Measurements from ENCODE around the gene LMCD1. TPM values are rescaled to one million over a fixed set of nuclear protein-coding genes. Genes with fewer than 3 reads are reported as not detected.

The LMCD1 gene
- total RNA-seq, 2 experiments from 2014 or later, result 0.47 TPM; not detected in 1

DNA sequence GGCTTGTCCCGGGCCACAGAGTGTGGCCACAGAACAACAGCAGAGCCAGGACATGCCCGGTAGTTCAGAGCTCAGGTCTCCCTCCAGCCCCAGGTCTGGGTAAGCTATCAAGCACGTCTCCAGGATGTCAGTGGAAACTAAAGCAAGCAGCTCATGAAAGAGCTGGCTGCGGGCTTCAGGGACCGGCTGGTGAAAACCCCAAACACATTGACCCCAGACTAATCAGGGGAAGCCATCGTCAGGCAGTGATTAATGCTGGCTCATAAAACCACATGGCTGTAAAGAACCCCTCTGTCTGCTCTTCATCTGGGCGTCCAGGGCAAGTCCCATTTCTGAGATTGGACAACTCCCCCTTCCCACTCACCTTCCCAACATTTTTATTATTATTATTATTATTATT is 37.8 kb downstream of the LMCD1 start:
- no peak overlapping the region for H2AFZ ChIP-seq (ENCODE audit: low read length)
- TF ChIP-seq, protein P1, sequence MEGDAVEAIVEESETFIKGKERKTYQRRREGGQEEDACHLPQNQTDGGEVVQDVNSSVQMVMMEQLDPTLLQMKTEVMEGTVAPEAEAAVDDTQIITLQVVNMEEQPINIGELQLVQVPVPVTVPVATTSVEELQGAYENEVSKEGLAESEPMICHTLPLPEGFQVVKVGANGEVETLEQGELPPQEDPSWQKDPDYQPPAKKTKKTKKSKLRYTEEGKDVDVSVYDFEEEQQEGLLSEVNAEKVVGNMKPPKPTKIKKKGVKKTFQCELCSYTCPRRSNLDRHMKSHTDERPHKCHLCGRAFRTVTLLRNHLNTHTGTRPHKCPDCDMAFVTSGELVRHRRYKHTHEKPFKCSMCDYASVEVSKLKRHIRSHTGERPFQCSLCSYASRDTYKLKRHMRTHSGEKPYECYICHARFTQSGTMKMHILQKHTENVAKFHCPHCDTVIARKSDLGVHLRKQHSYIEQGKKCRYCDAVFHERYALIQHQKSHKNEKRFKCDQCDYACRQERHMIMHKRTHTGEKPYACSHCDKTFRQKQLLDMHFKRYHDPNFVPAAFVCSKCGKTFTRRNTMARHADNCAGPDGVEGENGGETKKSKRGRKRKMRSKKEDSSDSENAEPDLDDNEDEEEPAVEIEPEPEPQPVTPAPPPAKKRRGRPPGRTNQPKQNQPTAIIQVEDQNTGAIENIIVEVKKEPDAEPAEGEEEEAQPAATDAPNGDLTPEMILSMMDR (conservative IDR thresholded peaks at IDR 0.05; ENCODE audit: low read length), result no peak
- TF ChIP-seq EZH2phosphoT487 (IDR thresholded peaks at IDR 0.05; ENCODE audit: borderline replicate concordance, low read depth, low read length), result no peak
- intact Hi-C loops (cut with micrococcal nuclease; ENCODE audit: unreplicated experiment), result no loop called here
- ChIA-PET POLR2A (interaction anchor here (0.6 kb wide), 1 partner anchor 1529 kb away, joined by 4 read pairs; no protein-coding TSS in a partner anchor), CTCF (ENCODE audit: unreplicated experiment) (no interaction called here)
- no peaks in the 10 kb centered on the region for H3K4me1 ChIP-seq (ENCODE audit: insufficient read depth, low read length, poor library complexity, severe bottlenecking)
- no peaks in the 10 kb centered on the region for H3K36me3 ChIP-seq (ENCODE audit: insufficient read depth, low read length)
- no peak overlapping the region for H3K27ac ChIP-seq (ENCODE audit: low read depth, low read length, poor library complexity, severe bottlenecking)
- BruUV-seq (replicated peaks), result no TSS peak
- H3K79me2 ChIP-seq (ENCODE audit: insufficient read depth, low read depth, low read length), result no peaks in the 10 kb centered on the region
- H3K9me3 ChIP-seq (ENCODE audit: low read length), result no peaks in the 10 kb centered on the region
- no peaks in the 10 kb centered on the region for H4K20me1 ChIP-seq (ENCODE audit: insufficient read depth, low read length)
- no peaks in the 10 kb centered on the region for H3K9me2 ChIP-seq (ENCODE audit: insufficient read depth, low read length)
- H3K4me3 ChIP-seq (ENCODE audit: low read depth, low read length, poor library complexity, severe bottlenecking), result no peak overlapping the region
- no peak overlapping the region for H3K4me2 ChIP-seq (ENCODE audit: low read length)
- DNase-seq (ENCODE audit: low spot score), result no peak

DNA sequence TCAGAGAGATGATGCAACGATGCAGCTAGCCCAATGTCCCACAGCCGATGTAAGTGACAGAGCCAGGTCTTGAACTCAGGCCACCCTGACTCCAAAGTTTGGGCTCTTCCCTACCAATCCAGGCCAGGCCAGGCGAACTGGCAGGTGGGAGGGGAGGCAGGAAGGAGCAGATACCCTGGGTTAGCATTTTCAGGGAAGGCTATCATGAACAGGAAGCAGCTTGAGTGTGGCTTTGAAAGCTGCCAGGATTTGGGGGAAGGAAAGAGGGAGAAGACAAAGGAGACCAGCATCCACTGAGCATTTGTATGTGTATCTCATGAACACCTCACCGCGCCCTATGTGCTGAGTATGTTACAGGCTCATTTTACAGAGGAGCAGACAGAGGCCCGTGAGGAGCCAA is 38.8 kb downstream of the LMCD1 start:
- H3K27ac ChIP-seq (ENCODE audit: low read depth, low read length, poor library complexity, severe bottlenecking), result no peak overlapping the region
- no peaks in the 10 kb centered on the region for H4K20me1 ChIP-seq (ENCODE audit: insufficient read depth, low read length)
- no peaks in the 10 kb centered on the region for H3K9me3 ChIP-seq (ENCODE audit: low read length)
- no peaks in the 10 kb centered on the region for H3K36me3 ChIP-seq (ENCODE audit: insufficient read depth, low read length)
- no peak overlapping the region for H2AFZ ChIP-seq (ENCODE audit: low read length)
- ChIA-PET CTCF (ENCODE audit: unreplicated experiment) (no interaction called here), POLR2A (interaction anchor here (0.7 kb wide), 1 partner anchor 1009 kb away, joined by 5 read pairs; no protein-coding TSS in a partner anchor)
- DNase-seq (ENCODE audit: low spot score), result no peak
- H3K79me2 ChIP-seq (ENCODE audit: insufficient read depth, low read depth, low read length), result no peaks in the 10 kb centered on the region
- no peak overlapping the region for H3K4me3 ChIP-seq (ENCODE audit: low read depth, low read length, poor library complexity, severe bottlenecking)
- H3K4me2 ChIP-seq (ENCODE audit: low read length), result no peak overlapping the region
- no peaks in the 10 kb centered on the region for H3K9me2 ChIP-seq (ENCODE audit: insufficient read depth, low read length)
- TF ChIP-seq EZH2phosphoT487 (IDR thresholded peaks at IDR 0.05; ENCODE audit: borderline replicate concordance, low read depth, low read length), result no peak
- TF ChIP-seq, protein P1 (conservative IDR thresholded peaks at IDR 0.05; ENCODE audit: low read length), result no peak
- no TSS peak for BruUV-seq (replicated peaks)
- no peaks in the 10 kb centered on the region for H3K4me1 ChIP-seq (ENCODE audit: insufficient read depth, low read length, poor library complexity, severe bottlenecking)
- intact Hi-C loops (cut with micrococcal nuclease; ENCODE audit: unreplicated experiment), result no loop called here

- no peak for DNase-seq (ENCODE audit: low spot score)
- H3K9me2 ChIP-seq (ENCODE audit: insufficient read depth, low read length), result no peaks in the 10 kb centered on the region
- H3K27ac ChIP-seq (ENCODE audit: low read depth, low read length, poor library complexity, severe bottlenecking), result no peak overlapping the region
- H4K20me1 ChIP-seq (ENCODE audit: insufficient read depth, low read length), result no peaks in the 10 kb centered on the region
- no peaks in the 10 kb centered on the region for H3K4me1 ChIP-seq (ENCODE audit: insufficient read depth, low read length, poor library complexity, severe bottlenecking)
- intact Hi-C loops (cut with micrococcal nuclease; ENCODE audit: unreplicated experiment), result no loop called here
- H3K9me3 ChIP-seq (ENCODE audit: low read length), result no peaks in the 10 kb centered on the region
- H3K4me3 ChIP-seq (ENCODE audit: low read depth, low read length, poor library complexity, severe bottlenecking), result no peak overlapping the region
- H3K36me3 ChIP-seq (ENCODE audit: insufficient read depth, low read length), result no peaks in the 10 kb centered on the region
- BruUV-seq (replicated peaks), result no TSS peak
- no peak overlapping the region for H2AFZ ChIP-seq (ENCODE audit: low read length)
- ChIA-PET CTCF (ENCODE audit: unreplicated experiment) (interaction anchor here (0.6 kb wide), 1 partner anchor 1482 kb away, joined by 3 read pairs; no protein-coding TSS in a partner anchor), POLR2A (no interaction called here)
- TF ChIP-seq EZH2phosphoT487 (IDR thresholded peaks at IDR 0.05; ENCODE audit: borderline replicate concordance, low read depth, low read length), result no peak
- TF ChIP-seq, protein P1 (conservative IDR thresholded peaks at IDR 0.05; ENCODE audit: low read length), result no peak
- H3K4me2 ChIP-seq (ENCODE audit: low read length), result no peak overlapping the region
- no peaks in the 10 kb centered on the region for H3K79me2 ChIP-seq (ENCODE audit: insufficient read depth, low read depth, low read length)
Observed at GRCh38 chr3:8541486-8541885, 39.9 kb downstream of the LMCD1 start.
